ENCODE results near the gene BRD1. TPM values are rescaled to one million over a fixed set of nuclear protein-coding genes. Genes with fewer than 3 reads are reported as not detected.
A peak's percentile ranks its signal among the peaks of the same experiment; 100 is the strongest.
"Not testable (repeated sequence)": the region's sequence is repeated elsewhere in the genome, so short reads cannot be mapped to it uniquely, and the experiment has no call there.

The BRD1 gene
- total and polyA plus RNA-seq, 4 donors = 16.6 to 51.5 (median 28.1) TPM

DNA sequence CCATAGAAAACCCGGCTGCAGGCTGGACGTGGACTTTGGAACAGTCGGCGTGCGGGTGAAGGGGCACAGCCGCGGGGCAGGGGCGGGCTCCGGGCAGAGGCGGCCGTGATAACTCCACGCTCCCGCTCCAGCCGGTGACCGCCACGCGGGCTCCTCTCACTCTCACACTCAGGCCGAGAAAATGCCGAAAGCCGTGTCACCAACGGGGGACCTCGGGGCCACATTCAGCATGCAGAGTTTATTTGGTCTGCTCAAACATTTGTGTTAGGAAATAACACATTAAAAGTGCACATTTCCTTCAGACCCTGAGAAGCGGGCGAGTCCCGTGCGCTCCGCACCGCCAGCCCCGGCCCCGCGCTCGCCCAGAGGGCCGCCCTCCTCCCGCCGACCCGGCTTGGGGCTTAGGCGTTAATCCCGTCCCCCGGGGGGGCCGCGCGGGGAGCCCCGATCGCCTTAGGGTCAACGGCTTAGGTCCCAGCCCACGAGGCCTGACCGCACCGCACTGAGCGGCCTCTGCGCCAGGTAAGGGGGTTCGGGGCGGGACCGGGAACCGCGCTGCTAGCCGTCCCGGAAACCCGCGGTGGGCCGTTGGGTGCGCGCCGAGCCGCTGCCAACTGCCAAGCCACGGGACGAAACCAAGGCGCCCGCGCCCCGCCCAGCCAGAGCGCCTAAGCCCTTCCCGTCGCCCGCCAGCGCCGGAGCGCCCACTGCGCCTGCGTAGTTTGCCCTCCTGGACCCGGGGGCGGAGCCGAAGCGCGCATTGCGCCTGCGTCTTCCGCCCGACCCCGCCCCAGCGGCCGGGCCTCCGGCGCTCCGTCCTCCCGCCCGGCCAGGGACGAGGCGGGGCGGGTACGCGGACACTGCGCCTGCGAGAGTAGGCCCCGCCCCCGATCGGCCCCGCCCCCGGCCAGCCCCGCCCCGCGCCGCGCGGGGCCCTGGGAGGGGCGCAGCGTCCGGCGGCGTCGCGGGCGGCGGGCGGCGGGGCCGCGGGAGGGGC lies 25.5 kb upstream of the BRD1 start, which contains the start of gene ZBED4:
Gene ZBED4 (plus strand): TSS at position 947 of the 997 bp plus-strand sequence. CDS start 29,819 bp downstream, outside the sequence.
- Histone ChIP-seq H3K9ac (ENCODE audit: insufficient read depth in 1 of 2, low read length in 2 of 2) (peak within 1 kb of the TSS; percentile 77 to 89), H3K4me1 (ENCODE audit: control insufficient read depth in 5 of 5, insufficient read depth in 5 of 5, low read length in 5 of 5) (peaks cover 7 to 29% (median 13%) of the 10 kb centered on the region in 5 donors), H3K27me3 (ENCODE audit: control insufficient read depth in 3 of 3, insufficient read depth in 3 of 3, low read length in 2 of 3) (peaks cover 0 to 23% (median 15%) of the 10 kb centered on the region in 3 donors), H3K4me3 (peak within 1 kb of the TSS; percentile 72), H3K9me3 (ENCODE audit: control insufficient read depth in 4 of 4, insufficient read depth in 3 of 4, low read length in 3 of 4) (no peaks in the 10 kb centered on the region), H3K27ac (ENCODE audit: low read depth in 1 of 2, low read length in 1 of 2) (peak within 1 kb of the TSS; percentile 97 to 98), H3K36me3 (ENCODE audit: control insufficient read depth in 4 of 4, insufficient read depth in 4 of 4, low read length in 4 of 4) (peaks cover 0 to 5% (median 0%) of the 10 kb centered on the region in 4 donors)
- peak; percentile 95 for ATAC-seq (ENCODE audit: insufficient read depth, low FRiP score)
- TF ChIP-seq, protein P1, sequence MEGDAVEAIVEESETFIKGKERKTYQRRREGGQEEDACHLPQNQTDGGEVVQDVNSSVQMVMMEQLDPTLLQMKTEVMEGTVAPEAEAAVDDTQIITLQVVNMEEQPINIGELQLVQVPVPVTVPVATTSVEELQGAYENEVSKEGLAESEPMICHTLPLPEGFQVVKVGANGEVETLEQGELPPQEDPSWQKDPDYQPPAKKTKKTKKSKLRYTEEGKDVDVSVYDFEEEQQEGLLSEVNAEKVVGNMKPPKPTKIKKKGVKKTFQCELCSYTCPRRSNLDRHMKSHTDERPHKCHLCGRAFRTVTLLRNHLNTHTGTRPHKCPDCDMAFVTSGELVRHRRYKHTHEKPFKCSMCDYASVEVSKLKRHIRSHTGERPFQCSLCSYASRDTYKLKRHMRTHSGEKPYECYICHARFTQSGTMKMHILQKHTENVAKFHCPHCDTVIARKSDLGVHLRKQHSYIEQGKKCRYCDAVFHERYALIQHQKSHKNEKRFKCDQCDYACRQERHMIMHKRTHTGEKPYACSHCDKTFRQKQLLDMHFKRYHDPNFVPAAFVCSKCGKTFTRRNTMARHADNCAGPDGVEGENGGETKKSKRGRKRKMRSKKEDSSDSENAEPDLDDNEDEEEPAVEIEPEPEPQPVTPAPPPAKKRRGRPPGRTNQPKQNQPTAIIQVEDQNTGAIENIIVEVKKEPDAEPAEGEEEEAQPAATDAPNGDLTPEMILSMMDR (IDR thresholded peaks at IDR 0.05; ENCODE audit: control extremely low read depth, extremely low read depth) = no peak
- peak; percentile 98 to 99 (median 98) for DNase-seq
- WGBS, 2 donors = 0 to 1% methylated on average over 64 to 127 of the region's 127 CpGs

GRCh38 chr22:49852568-49852897 lies 24.9 kb upstream of the BRD1 start:
- not testable (repeated sequence) for H3K9ac ChIP-seq (ENCODE audit: insufficient read depth in 1 of 2, low read length in 2 of 2); H3K4me3 ChIP-seq; DNase-seq; H3K36me3 ChIP-seq (ENCODE audit: control insufficient read depth in 4 of 4, insufficient read depth in 4 of 4, low read length in 4 of 4); ATAC-seq (ENCODE audit: insufficient read depth, low FRiP score); H3K9me3 ChIP-seq (ENCODE audit: control insufficient read depth in 4 of 4, insufficient read depth in 3 of 4, low read length in 3 of 4)
- H3K27ac ChIP-seq (ENCODE audit: low read depth in 1 of 2, low read length in 1 of 2) = peak overlapping the region; percentile 97 to 98
- WGBS, 2 donors = 52 to 55% methylated on average over 13 of the region's 13 CpGs
- H3K27me3 ChIP-seq (ENCODE audit: control insufficient read depth in 3 of 3, insufficient read depth in 3 of 3, low read length in 2 of 3) = peaks cover 0 to 29% (median 22%) of the 10 kb centered on the region in 3 donors
- peaks cover 7 to 27% (median 13%) of the 10 kb centered on the region in 5 donors for H3K4me1 ChIP-seq (ENCODE audit: control insufficient read depth in 5 of 5, insufficient read depth in 5 of 5, low read length in 5 of 5)

- Histone ChIP-seq H3K9ac (ENCODE audit: insufficient read depth in 1 of 2, low read length in 2 of 2) (no peak overlapping the region), H3K4me1 (ENCODE audit: control insufficient read depth in 5 of 5, insufficient read depth in 5 of 5, low read length in 5 of 5) (peaks cover 7 to 20% (median 12%) of the 10 kb centered on the region in 5 donors), H3K27ac (ENCODE audit: low read depth in 1 of 2, low read length in 1 of 2) (no peak overlapping the region), H3K27me3 (ENCODE audit: control insufficient read depth in 3 of 3, insufficient read depth in 3 of 3, low read length in 2 of 3) (peaks cover 0 to 41% (median 30%) of the 10 kb centered on the region in 3 donors), H3K4me3 (no peak overlapping the region), H3K36me3 (ENCODE audit: control insufficient read depth in 4 of 4, insufficient read depth in 4 of 4, low read length in 4 of 4) (no peaks in the 10 kb centered on the region), H3K9me3 (ENCODE audit: control insufficient read depth in 4 of 4, insufficient read depth in 3 of 4, low read length in 3 of 4) (no peaks in the 10 kb centered on the region)
- ATAC-seq (ENCODE audit: insufficient read depth, low FRiP score) = no peak
- no peak for DNase-seq
- WGBS, 2 donors = 74 to 80% methylated on average over 10 of the region's 10 CpGs
- TF ChIP-seq, protein P1 (IDR thresholded peaks at IDR 0.05; ENCODE audit: control extremely low read depth, extremely low read depth) = no peak
Measured at GRCh38 chr22:49850959-49851802, 23.5 kb upstream of the BRD1 start.

Measured in lung (tissue), 12 donors.